DMS114 treated with DMSO at 0.1 percent for 48 hours (cell line): Measurements from ENCODE around the gene MNX1.

Experiments used
- DNase-seq: peaks from one replicate; lab custom pipeline; 2025; ENCODE audit not compliant: unreplicated experiment; lab: John Stamatoyannopoulos, UW

The MNX1 gene

GRCh38 chr7:157033483-157034473, 23.3 kb upstream of the MNX1 start:
- no peak for DNase-seq

- DNase-seq, result no peak
Observed at GRCh38 chr7:157032644-157033482, 22.4 kb upstream of the MNX1 start.

GRCh38 chr7:157032128-157032527, 21.7 kb upstream of the MNX1 start:
- no peak for DNase-seq

- no peak for DNase-seq
Observed at GRCh38 chr7:157028199-157028903, 17.9 kb upstream of the MNX1 start.

- no peak for DNase-seq
Observed at GRCh38 chr7:157027568-157028198, 17.2 kb upstream of the MNX1 start.

- no peak for DNase-seq
Observed at GRCh38 chr7:157024716-157025115, 14.3 kb upstream of the MNX1 start.

DNA sequence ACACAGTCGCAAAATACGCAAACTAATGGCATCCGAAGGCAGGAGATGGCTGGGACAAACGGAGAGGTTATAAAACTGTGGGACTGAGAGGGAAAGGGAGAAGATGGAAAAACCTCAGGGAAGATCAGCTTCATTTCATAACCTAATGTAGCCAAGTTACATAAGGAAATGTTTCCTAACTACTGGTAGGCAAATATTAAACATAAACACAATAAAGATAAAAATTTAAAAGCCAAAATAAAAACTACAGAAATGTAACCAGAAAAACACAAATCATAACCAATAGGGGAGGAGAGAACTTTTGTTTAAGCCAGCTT, 13.1 kb upstream of the MNX1 start:
- DNase-seq, result no peak

GRCh38 chr7:157022681-157023588, 12.5 kb upstream of the MNX1 start:
- no peak for DNase-seq

DNA sequence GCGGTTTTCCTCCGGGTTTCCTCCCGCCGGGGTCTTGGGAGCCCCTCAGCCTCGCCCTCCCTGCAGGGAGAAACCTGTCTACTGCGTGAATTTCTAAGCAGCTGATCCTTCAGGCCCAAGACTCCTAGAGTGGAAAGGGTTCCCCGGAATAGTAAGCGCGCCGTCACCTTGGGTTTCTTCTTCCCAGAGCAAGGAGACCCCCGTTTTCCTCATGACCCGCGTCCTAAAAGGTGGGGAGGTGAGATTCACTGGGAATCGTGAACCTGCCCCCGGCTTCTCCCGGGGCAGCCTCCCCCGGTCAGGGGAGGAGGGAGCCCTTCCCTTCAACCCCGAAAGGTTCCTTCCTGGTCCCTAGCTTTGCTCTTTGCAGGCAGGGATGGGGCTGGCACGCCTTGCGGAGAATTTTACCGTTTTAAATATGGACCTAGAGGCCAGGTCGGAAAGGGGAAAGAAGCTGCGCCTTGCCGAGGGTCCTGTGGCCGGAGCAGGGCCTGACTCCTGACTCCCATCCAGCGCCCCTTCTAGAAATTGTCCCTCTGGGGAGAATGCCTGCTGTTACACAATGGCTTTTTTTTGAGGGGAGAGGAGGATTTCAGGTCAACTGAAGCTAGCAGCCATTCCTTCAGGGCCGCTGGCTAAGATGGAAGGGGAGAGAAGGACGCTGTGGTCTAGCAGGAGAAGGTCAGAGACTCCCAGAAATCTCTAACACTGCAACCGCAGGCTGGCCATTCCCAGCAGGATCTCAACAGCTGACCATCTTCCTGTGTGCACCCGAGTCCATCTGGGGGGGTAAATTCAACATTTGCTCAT, 11.6 kb upstream of the MNX1 start:
- DNase-seq, result no peak

DNA sequence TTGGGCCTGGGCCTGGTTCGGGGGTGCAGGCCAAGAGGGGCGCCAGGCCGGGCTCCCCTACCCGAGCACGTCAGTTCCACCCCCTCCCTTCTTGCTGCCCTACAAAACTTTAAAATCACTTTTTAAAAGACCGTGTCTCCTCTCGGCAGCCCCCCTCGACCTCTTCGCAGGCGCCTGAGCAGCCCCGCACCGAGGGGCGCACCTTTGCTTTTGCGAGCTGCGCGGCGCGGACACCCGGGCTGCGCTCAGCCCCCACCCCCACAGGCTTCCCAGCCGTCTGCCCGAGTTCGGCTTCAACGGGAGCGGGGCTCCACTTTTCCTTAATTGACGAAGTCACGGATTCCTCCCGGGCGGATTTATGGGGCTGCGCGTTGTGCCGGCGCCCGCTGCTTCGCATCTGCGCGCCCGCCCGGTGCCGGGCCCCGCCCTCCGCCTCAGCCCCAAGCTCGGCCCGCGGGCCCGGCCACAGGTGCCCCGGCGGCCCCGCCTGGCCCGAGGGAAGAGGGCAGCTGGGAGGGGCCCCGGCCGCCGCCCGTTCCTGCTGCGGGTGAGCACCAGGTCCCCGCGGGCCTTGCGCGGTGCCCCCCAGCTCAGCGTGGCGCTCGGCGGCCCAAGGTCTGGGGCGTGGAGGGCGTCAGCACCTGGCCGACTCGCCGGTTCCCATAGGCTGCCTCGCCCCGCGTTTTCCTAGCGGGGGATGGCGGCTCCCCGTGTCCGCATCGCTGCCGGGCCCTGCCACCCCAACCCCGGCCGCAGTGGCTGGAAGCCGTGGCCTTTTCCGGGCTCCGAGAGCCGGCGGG, 10.8 kb upstream of the MNX1 start:
- no peak for DNase-seq

DNA sequence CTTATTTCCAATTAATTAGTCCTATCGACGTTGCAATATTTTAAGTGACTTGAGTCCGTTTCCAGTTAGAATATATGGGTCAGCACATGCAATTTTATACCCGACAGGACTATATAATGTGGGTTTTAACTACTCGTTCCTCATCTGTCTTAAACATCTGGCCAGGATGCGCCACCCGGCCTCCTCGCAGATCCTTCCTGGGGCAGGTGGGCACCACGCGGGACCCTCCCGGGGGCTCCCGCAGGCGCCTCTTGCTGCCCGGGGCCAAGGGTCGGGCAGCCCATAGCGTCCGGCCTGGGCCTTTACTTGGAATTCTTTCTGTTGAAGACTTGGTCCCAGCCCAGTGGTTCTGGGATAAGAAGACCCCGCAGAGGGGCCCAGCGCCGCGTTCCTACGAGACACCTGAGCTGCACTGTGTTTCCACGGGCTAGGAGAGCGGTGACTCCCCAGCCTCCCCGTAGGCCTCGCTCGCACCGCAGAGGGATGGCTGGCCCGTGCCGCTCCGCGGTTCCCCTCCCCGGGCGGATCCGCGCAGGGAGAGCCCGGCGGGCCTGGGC, 10.1 kb upstream of the MNX1 start:
- DNase-seq, result no peak

DNA sequence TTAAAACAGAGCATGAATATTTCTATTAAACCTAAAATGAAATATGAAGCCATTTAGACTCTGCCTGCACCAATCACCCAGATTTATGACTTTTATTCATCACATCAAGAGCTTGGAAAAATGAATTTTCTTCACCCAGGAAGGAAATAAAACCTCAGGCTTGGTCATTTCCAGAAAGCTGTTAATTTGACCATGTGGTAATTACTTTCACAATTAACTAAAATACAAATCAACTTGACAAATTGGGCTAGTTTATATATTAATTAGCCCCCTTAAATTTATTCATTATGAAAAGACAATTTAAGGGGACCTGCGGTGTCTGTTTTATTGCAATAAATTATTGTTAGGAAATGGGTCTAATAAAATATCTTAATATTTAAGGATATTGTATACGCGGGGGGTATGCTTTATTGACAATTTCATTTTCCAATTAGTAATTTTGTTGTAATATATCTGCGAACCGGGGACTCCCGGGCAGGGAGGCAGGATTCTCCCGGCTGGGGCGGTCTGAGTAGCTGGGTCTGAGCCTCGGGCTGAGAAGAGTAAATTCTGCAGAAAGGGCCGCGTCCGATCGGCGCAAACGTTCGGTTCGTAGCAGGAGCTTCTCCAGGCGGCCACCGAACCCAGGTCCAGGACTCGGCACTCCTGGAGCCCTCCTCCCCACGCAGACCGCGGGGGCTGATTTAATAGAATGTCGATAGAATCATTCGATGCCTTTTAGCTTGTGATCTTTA, 9.4 kb upstream of the MNX1 start:
- DNase-seq, result no peak

GRCh38 chr7:157018997-157019608, 8.6 kb upstream of the MNX1 start:
- DNase-seq, result no peak

DNA sequence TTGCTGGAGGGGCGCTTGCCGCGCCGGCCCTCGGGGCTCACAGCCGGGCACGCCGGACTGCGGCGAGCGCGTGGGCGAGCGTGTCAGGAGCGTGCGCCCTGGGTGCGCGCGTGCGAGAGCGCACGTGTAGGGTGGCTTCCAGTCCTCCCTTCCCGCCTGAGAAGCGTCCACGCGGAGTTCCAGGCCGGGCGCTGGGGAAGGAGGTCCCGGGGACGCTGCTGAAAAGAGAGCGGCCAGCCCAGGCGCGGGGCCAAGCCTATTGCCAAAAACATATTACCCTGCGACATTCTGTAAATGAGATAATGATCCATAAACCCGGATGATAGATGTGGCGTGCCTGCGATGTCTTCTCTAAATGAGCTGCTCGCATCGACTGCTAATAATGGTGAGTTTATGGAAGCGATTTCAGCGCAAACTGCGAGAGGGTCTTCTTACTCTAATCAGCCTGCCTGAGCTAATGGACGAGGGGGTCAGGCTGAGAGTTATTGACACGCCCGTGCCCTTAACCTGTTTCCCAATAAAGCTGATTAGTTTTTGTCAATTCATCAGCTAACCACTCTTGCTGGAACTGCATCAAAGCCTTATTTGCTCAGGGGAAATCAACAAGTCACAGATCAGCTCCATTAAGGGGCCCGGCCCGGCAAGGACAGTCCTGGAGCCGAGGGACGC, 8.0 kb upstream of the MNX1 start:
- DNase-seq, result no peak

DNA sequence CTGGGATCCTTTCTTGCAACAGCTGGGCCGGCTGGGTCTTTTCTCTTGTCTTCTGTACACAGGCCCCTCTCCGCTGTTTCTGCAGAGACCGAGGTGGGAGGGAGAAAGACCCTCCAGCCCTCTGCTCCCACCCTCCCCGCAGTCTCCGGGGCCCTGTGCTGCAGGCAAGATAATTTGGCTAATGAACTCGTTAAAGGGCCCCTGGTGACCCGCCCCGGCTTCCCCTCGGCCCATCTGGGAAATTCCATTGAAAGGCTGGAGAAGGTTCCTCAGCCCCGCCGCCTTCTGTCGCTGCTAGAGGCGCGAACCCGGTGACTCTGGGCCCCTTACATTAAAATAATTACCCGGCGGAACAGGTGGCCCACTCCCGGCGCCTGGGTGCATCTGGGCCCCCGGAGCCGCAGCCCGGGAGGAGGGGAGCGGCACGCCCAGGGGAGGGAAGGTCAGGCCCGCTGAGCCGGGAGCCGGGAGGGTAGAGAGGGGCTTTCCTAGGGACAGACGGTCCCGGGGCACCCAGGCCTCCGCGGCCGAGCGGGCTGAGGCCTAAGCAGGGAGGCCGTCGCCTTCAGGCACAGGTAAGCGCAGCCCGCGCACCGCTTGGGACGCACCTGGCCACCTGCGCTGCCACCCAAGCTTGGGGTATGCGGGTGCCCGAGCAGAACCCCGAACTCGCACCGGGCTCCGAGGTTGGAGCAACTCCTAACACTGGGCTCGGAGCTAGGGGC, 7.3 kb upstream of the MNX1 start:
- no peak for DNase-seq

DNA sequence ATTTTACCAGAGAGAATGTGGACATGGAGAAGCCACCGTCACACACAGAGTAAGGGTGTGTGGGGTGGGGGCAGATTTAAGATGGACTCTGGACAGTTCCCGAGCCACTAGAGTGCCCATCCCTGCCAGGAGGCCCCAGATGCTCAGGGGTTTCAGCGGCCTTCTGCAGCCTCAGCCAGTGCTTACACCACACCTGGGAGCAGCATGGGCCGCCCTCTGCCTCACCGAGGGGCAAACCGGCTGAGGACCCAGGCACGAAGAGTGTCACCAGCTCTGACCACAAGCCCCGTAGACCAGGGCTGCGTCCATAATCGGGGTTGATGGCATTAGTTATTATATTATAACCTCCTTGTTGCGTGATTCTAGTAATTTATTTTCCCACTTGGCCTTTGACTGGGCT, 6.7 kb upstream of the MNX1 start:
- DNase-seq, result no peak
